Caco-2 (cell line): ENCODE measurements around the gene SART3. TPM values are rescaled to one million over a fixed set of nuclear protein-coding genes. Genes with fewer than 3 reads are reported as not detected.

Source experiments
- BruUV-seq: library from RNA; stranded (reverse); fragments of 400-500 nt; replicated peaks from 2 replicates; lab custom pipeline; 2021; lab: Mats Ljungman, UMichigan
- CTCF ChIA-PET: fragments of 300-600 bp; sonication (Branson Sonifier 250); formaldehyde crosslinking; loops from one replicate; lab custom pipeline; 2022; ENCODE audit warnings: antibody characterized with exemption; lab: Charles Lee
- POLR2A ChIA-PET: fragments of 300-600 bp; sonication (Branson Sonifier 250); formaldehyde crosslinking; loops from one replicate; lab custom pipeline; 2022; ENCODE audit warnings: antibody characterized with exemption; lab: Charles Lee
- DNase-seq, 2 experiments: peaks; one replicate each; pipeline versions ENCODE4 v3.0.0 to v3.0.0-alpha.2; 2020 to 2022
- H3K27me3 ChIP-seq: replicated peaks from 2 replicates; pipeline ENCODE4 v1.6.0; 2011; ENCODE audit warnings: low read length; ENCODE audit not compliant: control insufficient read depth, insufficient read depth
- H3K36me3 ChIP-seq: 2 replicates; pipeline ENCODE4 v1.5.1; 2011; ENCODE audit warnings: low read length; ENCODE audit not compliant: control insufficient read depth, insufficient read depth
- H3K4me1 ChIP-seq: fragments of 250-450 bp; sonication (Bioruptor Pico); 2 replicates; pipeline ENCODE4 v1.5.1; 2020; ENCODE audit warnings: mild to moderate bottlenecking
- H3K4me3 ChIP-seq: 2 replicates; pipeline ENCODE4 v1.5.1; 2011; ENCODE audit warnings: low read depth, mild to moderate bottlenecking, control low read depth, low read length
- H3K9me3 ChIP-seq: fragments of 250-450 bp; sonication (Bioruptor Pico); 2 replicates; pipeline ENCODE4 v1.5.1; 2020; ENCODE audit warnings: mild to moderate bottlenecking, moderate library complexity
- H3K27ac Mint-ChIP-seq: one replicate; pipeline ENCODE4 v1.8.0; 2022; ENCODE audit warnings: mixed read lengths; ENCODE audit not compliant: unreplicated experiment
- H3K27me3 Mint-ChIP-seq: one replicate; pipeline ENCODE4 v1.8.0; 2022; ENCODE audit warnings: mixed read lengths; ENCODE audit not compliant: insufficient read depth, unreplicated experiment
- H3K36me3 Mint-ChIP-seq: one replicate; pipeline ENCODE4 v1.8.0; 2022; ENCODE audit warnings: mild to moderate bottlenecking, mixed read lengths; ENCODE audit not compliant: insufficient read depth, unreplicated experiment
- H3K4me1 Mint-ChIP-seq: one replicate; pipeline ENCODE4 v1.8.0; 2022; ENCODE audit warnings: low read depth, mixed read lengths; ENCODE audit not compliant: unreplicated experiment
- H3K4me3 Mint-ChIP-seq: one replicate; pipeline ENCODE4 v1.8.0; 2022; ENCODE audit warnings: mild to moderate bottlenecking, moderate library complexity, mixed read lengths; ENCODE audit not compliant: unreplicated experiment
- H3K9me3 Mint-ChIP-seq: one replicate; pipeline ENCODE4 v1.8.0; 2022; ENCODE audit warnings: mixed read lengths; ENCODE audit not compliant: unreplicated experiment
- CTCF ChIP-seq, 2 experiments: fragments of 200-600 bp in 1 of 2; IDR thresholded peaks; 1 replicate in 1 of 2; 2 replicates in 1 of 2; pipeline versions ENCODE4 v1.5.1 to v1.8.0; 2011 to 2022; ENCODE audit warnings: antibody characterized with exemption in 1 of 2, control low read depth in 1 of 2, inconsistent platforms in 1 of 2, low read depth in 1 of 2, low read length in 1 of 2, mild to moderate bottlenecking in 1 of 2, moderate library complexity in 1 of 2; ENCODE audit not compliant: insufficient read depth in 1 of 2, severe bottlenecking in 1 of 2, unreplicated experiment in 1 of 2
- intact Hi-C: fragments of 100-400 bp; cut with micrococcal nuclease; formaldehyde crosslinking; loops from one replicate; pipeline ENCODE4 v1.10.0; 2022; ENCODE audit not compliant: unreplicated experiment
- total RNA-seq: library from RNA; stranded (reverse); gene quantifications from 2 replicates; pipeline ENCODE4 v1.2.3, GENCODE V29; 2022

The SART3 gene
- total RNA-seq, 1 experiment from 2014 or later, result 77.3 TPM

- peaks cover 32% of the 10 kb centered on the region for H3K36me3 Mint-ChIP-seq
These were observed 2.8 kb upstream of the SART3 start for GRCh38 chr12:108563804-108564151.

GRCh38 chr12:108563136-108563803, 2.3 kb upstream of the SART3 start:
- BruUV-seq, result TSS peak; percentile 51
- H3K9me3 ChIP-seq, result no peaks in the 10 kb centered on the region
- Mint-ChIP-seq H3K9me3 (no peaks in the 10 kb centered on the region), H3K4me1 (no peaks in the 10 kb centered on the region), H3K36me3 (peaks cover 30% of the 10 kb centered on the region), H3K4me3 (peak overlapping the region; percentile 96), H3K27me3 (no peaks in the 10 kb centered on the region), H3K27ac (peak overlapping the region; percentile 99)
- DNase-seq, result peak; percentile 86 to 87
- ChIA-PET POLR2A (interaction anchor here (0.6 to 0.9 kb wide), 2 partner anchors 56 to 169 kb away, joined by 3 to 18 read pairs; no protein-coding TSS in a partner anchor), CTCF (interaction anchor here (0.6 to 1.1 kb wide), 2 partner anchors 241 to 352 kb away, joined by 3 read pairs; no protein-coding TSS in a partner anchor)
- intact Hi-C loops, result loop anchor here (1.0 to 2.0 kb wide), 2 partner anchors 55 to 168 kb away; partner anchors contain the start of gene CORO1C
- H3K4me3 ChIP-seq, result peak overlapping the region; percentile 96
- H3K4me1 ChIP-seq, result 0 out of 2 replicates have a peak, but pooled peaks cover 3% of the 10 kb centered on the region
- no peaks in the 10 kb centered on the region for H3K27me3 ChIP-seq
- peaks cover 5% of the 10 kb centered on the region for H3K36me3 ChIP-seq
- TF ChIP-seq CTCF (IDR thresholded peaks at IDR 0.05; ENCODE audit: insufficient read depth in 1 of 2, low read depth in 1 of 2, low read length in 1 of 2, severe bottlenecking in 1 of 2, unreplicated experiment in 1 of 2), result peak; percentile 70 to 94

More at GRCh38 chr12:108563804-108564151, 2.8 kb upstream of the SART3 start:
- H3K27ac Mint-ChIP-seq, result no peak overlapping the region
- no peaks in the 10 kb centered on the region for H3K9me3 Mint-ChIP-seq
- H3K36me3 ChIP-seq, result peaks cover 5% of the 10 kb centered on the region
- ChIA-PET CTCF (interaction anchor here (0.5 to 0.6 kb wide), 2 partner anchors 352 to 678 kb away, joined by 3 read pairs; no protein-coding TSS in a partner anchor), POLR2A (no interaction called here)
- no peaks in the 10 kb centered on the region for H3K4me1 Mint-ChIP-seq
- DNase-seq, result no peak
- no TSS peak for BruUV-seq
- H3K4me1 ChIP-seq, result 0 out of 2 replicates have a peak, but pooled peaks cover 3% of the 10 kb centered on the region
- intact Hi-C loops, result loop anchor here (1.0 to 2.0 kb wide), 2 partner anchors 55 to 167 kb away; partner anchors contain the start of gene CORO1C
- no peaks in the 10 kb centered on the region for H3K9me3 ChIP-seq
- H3K4me3 ChIP-seq, result no peak overlapping the region
- no peaks in the 10 kb centered on the region for H3K27me3 Mint-ChIP-seq
- no peak for TF ChIP-seq CTCF (IDR thresholded peaks at IDR 0.05; ENCODE audit: insufficient read depth in 1 of 2, low read depth in 1 of 2, low read length in 1 of 2, severe bottlenecking in 1 of 2, unreplicated experiment in 1 of 2)
- peak overlapping the region; percentile 96 for H3K4me3 Mint-ChIP-seq
- H3K27me3 ChIP-seq, result no peaks in the 10 kb centered on the region

- peak within 1 kb of the TSS; percentile 96 for H3K4me3 Mint-ChIP-seq
- POLR2A ChIA-PET, result interaction anchor here (0.5 to 1.0 kb wide), 7 partner anchors 10 to 431 kb away, joined by 3 to 18 read pairs (median 4); no protein-coding TSS in a partner anchor
- H3K36me3 Mint-ChIP-seq, result peaks cover 31% of the 10 kb centered on the region
These were observed 1.6 kb upstream of the SART3 start, which contains the start of gene ISCU for GRCh38 chr12:108562348-108563135. ISCU (plus strand) TSS chr12:108562596; CDS start chr12:108562623, 27 bp downstream.

More at GRCh38 chr12:108562348-108563135, 1.6 kb upstream of the SART3 start, which contains the start of gene ISCU:
- Mint-ChIP-seq H3K27ac (peak within 1 kb of the TSS; percentile 99), H3K4me1 (no peaks in the 10 kb centered on the region), H3K9me3 (no peaks in the 10 kb centered on the region), H3K27me3 (no peaks in the 10 kb centered on the region)
- Histone ChIP-seq H3K4me1 (0 out of 2 replicates have a peak, but pooled peaks cover 3% of the 10 kb centered on the region), H3K36me3 (peaks cover 5% of the 10 kb centered on the region), H3K9me3 (no peaks in the 10 kb centered on the region), H3K27me3 (no peaks in the 10 kb centered on the region), H3K4me3 (peak within 1 kb of the TSS; percentile 96)
- CTCF ChIA-PET, result interaction anchor here (0.6 to 1.2 kb wide), 5 partner anchors 51 to 242 kb away, joined by 3 to 8 read pairs (median 3); no protein-coding TSS in a partner anchor
- intact Hi-C loops, result loop anchor here (1.0 to 2.0 kb wide), 2 partner anchors 56 to 168 kb away; partner anchors contain the start of gene CORO1C
- BruUV-seq, result no TSS peak
- TF ChIP-seq CTCF (IDR thresholded peaks at IDR 0.05; ENCODE audit: insufficient read depth in 1 of 2, low read depth in 1 of 2, low read length in 1 of 2, severe bottlenecking in 1 of 2, unreplicated experiment in 1 of 2), result no peak
- DNase-seq, result peak; percentile 96 to 99
